ENCODE results near the gene SLC12A8. TPM values are rescaled to one million over a fixed set of nuclear protein-coding genes. Genes with fewer than 3 reads are reported as not detected.

Gene SLC12A8
- total and polyA plus RNA-seq, 2 donors (not counting 1 experiment from before 2014, with no cell fraction given): 0.57 to 1.1 TPM

DNA sequence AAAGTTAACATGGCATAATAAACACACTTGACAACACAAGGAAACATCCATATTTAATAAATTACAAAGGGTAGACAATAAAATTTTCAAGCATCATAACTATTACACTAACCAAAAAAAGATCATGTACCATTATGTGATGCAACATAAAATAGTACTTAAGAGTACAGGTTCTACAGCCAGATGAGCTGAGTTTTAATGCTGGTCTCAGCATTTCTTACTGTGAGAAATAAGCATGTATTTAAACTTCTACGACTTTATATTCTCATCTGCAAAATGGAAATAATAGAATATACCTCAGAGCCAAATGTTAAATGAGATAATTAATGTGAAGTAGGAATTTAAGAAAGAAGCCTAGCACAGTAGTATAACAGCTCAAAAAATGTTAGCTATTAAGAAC lies 33.7 kb upstream of the SLC12A8 start:
- no peak overlapping the region for H3K4me3 Mint-ChIP-seq
- Histone ChIP-seq H3K4me1 (ENCODE audit: control insufficient read depth in 2 of 2, insufficient read depth in 2 of 2, low read length in 2 of 2) (no peaks in the 10 kb centered on the region), H3K9me3 (ENCODE audit: control extremely low read depth in 1 of 3, control insufficient read depth in 2 of 3, insufficient read depth in 1 of 3, low read length in 2 of 3) (no peaks in the 10 kb centered on the region), H2AFZ (ENCODE audit: insufficient read depth, low read depth, low read length, poor library complexity, severe bottlenecking) (no peak overlapping the region), H3K36me3 (replicated peaks in 1 of 2; ENCODE audit: control extremely low read depth in 1 of 2, control insufficient read depth in 1 of 2, extremely low read depth in 1 of 2, insufficient read depth in 2 of 2, low read length in 1 of 2) (peaks cover 0 to 9% of the 10 kb centered on the region in 2 experiments), H3K27me3 (replicated peaks in 1 of 4; ENCODE audit: control extremely low read depth in 1 of 4, control insufficient read depth in 3 of 4, insufficient read depth in 4 of 4, low read length in 3 of 4) (no peaks in the 10 kb centered on the region), H3K79me2 (ENCODE audit: control insufficient read depth, insufficient read depth, low read length) (no peaks in the 10 kb centered on the region), H4K20me1 (ENCODE audit: control insufficient read depth, insufficient read depth, low read length, poor library complexity, severe bottlenecking) (no peaks in the 10 kb centered on the region), H3K27ac (ENCODE audit: low read length in 2 of 2) (no peak overlapping the region), H3K9ac (ENCODE audit: low read length) (no peak overlapping the region), H3K4me3 (ENCODE audit: control extremely low read depth in 1 of 5, extremely low read depth in 1 of 5, insufficient read depth in 1 of 5, low read depth in 2 of 5, low read length in 4 of 5) (no peak overlapping the region), H3K4me2 (replicated peaks; ENCODE audit: low read depth, low read length, poor library complexity, severe bottlenecking) (no peak overlapping the region)
- no peak for DNase-seq
- no CpG with 5 or more reads among the region's 1 CpG for WGBS (ENCODE audit: insufficient coverage)
- no peaks in the 10 kb centered on the region for H3K9me3 Mint-ChIP-seq (ENCODE audit: insufficient read depth)
- POLR2A ChIA-PET: no interaction called here
- intact Hi-C loops (cut with micrococcal nuclease): no loop called here
- TF ChIP-seq, protein P1, sequence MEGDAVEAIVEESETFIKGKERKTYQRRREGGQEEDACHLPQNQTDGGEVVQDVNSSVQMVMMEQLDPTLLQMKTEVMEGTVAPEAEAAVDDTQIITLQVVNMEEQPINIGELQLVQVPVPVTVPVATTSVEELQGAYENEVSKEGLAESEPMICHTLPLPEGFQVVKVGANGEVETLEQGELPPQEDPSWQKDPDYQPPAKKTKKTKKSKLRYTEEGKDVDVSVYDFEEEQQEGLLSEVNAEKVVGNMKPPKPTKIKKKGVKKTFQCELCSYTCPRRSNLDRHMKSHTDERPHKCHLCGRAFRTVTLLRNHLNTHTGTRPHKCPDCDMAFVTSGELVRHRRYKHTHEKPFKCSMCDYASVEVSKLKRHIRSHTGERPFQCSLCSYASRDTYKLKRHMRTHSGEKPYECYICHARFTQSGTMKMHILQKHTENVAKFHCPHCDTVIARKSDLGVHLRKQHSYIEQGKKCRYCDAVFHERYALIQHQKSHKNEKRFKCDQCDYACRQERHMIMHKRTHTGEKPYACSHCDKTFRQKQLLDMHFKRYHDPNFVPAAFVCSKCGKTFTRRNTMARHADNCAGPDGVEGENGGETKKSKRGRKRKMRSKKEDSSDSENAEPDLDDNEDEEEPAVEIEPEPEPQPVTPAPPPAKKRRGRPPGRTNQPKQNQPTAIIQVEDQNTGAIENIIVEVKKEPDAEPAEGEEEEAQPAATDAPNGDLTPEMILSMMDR (IDR thresholded peaks at IDR 0.05): no peak
- TF ChIP-seq EZH2 (IDR thresholded peaks at IDR 0.05; ENCODE audit: borderline replicate concordance, insufficient read depth, low read depth, low read length, poor library complexity, severe bottlenecking): no peak
- H3K27me3 Mint-ChIP-seq: no peaks in the 10 kb centered on the region
- H3K27ac Mint-ChIP-seq: no peak overlapping the region
- CTCF ChIA-PET: no interaction called here
- H3K4me1 Mint-ChIP-seq: no peaks in the 10 kb centered on the region
- ATAC-seq (ENCODE audit: low read depth): no peak

DNA sequence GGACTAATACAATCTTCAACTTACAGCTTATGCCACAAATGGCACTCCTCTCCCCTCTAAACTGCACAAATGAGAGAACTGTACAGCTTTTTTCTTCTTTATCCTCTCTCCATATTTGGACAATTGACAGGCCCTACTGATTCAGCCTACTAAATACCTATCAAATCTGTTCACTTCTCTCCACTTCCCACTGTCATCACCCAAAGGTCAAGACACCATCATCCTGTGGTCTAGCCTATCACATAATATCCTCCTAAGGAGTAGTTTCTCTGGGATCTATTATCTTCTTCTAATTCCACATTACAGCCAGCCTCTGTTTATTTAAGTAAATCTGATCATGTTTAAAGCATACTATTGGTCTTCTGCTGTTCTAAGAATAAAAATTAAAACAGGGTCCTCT lies 33.0 kb upstream of the SLC12A8 start:
- no peak overlapping the region for H3K4me3 ChIP-seq (ENCODE audit: control extremely low read depth in 1 of 5, extremely low read depth in 1 of 5, insufficient read depth in 1 of 5, low read depth in 2 of 5, low read length in 4 of 5)
- H3K9ac ChIP-seq (ENCODE audit: low read length): no peak overlapping the region
- H3K4me2 ChIP-seq (replicated peaks; ENCODE audit: low read depth, low read length, poor library complexity, severe bottlenecking): no peak overlapping the region
- POLR2A ChIA-PET: no interaction called here
- H3K27ac Mint-ChIP-seq: no peak overlapping the region
- H3K36me3 ChIP-seq (replicated peaks in 1 of 2; ENCODE audit: control extremely low read depth in 1 of 2, control insufficient read depth in 1 of 2, extremely low read depth in 1 of 2, insufficient read depth in 2 of 2, low read length in 1 of 2): peaks cover 0 to 9% of the 10 kb centered on the region in 2 experiments
- CTCF ChIA-PET: no interaction called here
- H3K4me1 Mint-ChIP-seq: no peaks in the 10 kb centered on the region
- DNase-seq (no peak), ATAC-seq (ENCODE audit: low read depth) (no peak)
- no peaks in the 10 kb centered on the region for H3K9me3 Mint-ChIP-seq (ENCODE audit: insufficient read depth)
- intact Hi-C loops (cut with micrococcal nuclease): no loop called here
- H3K4me1 ChIP-seq (ENCODE audit: control insufficient read depth in 2 of 2, insufficient read depth in 2 of 2, low read length in 2 of 2): no peaks in the 10 kb centered on the region
- no peaks in the 10 kb centered on the region for H3K9me3 ChIP-seq (ENCODE audit: control extremely low read depth in 1 of 3, control insufficient read depth in 2 of 3, insufficient read depth in 1 of 3, low read length in 2 of 3)
- no peaks in the 10 kb centered on the region for H3K27me3 Mint-ChIP-seq
- TF ChIP-seq EZH2 (IDR thresholded peaks at IDR 0.05; ENCODE audit: borderline replicate concordance, insufficient read depth, low read depth, low read length, poor library complexity, severe bottlenecking): no peak
- TF ChIP-seq, protein P1 (IDR thresholded peaks at IDR 0.05): no peak
- H2AFZ ChIP-seq (ENCODE audit: insufficient read depth, low read depth, low read length, poor library complexity, severe bottlenecking): no peak overlapping the region
- no peak overlapping the region for H3K4me3 Mint-ChIP-seq
- H4K20me1 ChIP-seq (ENCODE audit: control insufficient read depth, insufficient read depth, low read length, poor library complexity, severe bottlenecking): no peaks in the 10 kb centered on the region
- H3K27me3 ChIP-seq (replicated peaks in 1 of 4; ENCODE audit: control extremely low read depth in 1 of 4, control insufficient read depth in 3 of 4, insufficient read depth in 4 of 4, low read length in 3 of 4): no peaks in the 10 kb centered on the region
- H3K79me2 ChIP-seq (ENCODE audit: control insufficient read depth, insufficient read depth, low read length): no peaks in the 10 kb centered on the region
- H3K27ac ChIP-seq (ENCODE audit: low read length in 2 of 2): no peak overlapping the region

Data from B cell (primary cell).